Dedifferentiated amniotic fluid mesenchymal stem cell (primary cell): ENCODE results near the gene ABLIM2.

Source experiments
- DNase-seq: peaks from one replicate; pipeline ENCODE4 v3.0.0-alpha.2; 2016; ENCODE audit errors: extremely low spot score

ABLIM2 gene

DNA sequence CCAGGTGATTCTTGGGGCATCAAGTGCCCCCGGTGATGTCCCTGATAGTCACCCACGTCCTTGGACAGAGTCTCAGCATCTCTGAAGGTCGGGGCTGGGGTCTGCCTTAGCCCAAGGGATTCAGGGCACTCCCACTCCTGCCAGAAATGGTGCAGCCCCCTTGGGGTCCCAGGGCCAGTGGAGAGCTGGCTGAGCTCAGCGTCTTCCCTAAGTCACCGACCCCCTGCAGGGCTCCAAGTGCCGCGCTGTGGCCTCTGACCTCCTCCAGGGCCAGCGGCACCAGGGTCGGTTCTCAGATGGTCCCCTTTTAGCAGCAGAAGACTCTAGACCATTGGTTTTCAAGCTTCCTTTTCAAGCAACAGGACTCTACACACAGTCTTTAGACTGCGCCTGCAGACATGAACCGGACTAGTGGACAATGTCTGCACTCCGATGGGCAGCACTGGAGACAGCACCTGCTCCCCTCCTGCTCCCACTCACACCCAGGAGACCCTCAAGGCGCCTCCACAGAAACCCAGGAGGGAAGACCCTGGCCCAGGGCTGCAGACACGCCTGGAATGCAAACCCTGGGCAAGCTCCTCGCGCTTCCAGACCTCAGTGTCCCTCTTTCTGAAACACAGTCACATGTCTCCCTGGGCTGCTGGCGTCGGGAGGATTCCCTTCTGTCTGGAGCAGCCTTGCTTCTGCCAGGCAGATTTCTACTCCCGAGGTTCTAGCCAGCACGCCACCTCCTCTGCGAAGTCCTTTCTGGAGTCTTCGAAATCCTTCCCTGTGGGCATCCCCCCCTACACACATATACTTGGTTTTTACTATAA lies 53.9 kb downstream of the ABLIM2 start:
- no peak for DNase-seq

DNA sequence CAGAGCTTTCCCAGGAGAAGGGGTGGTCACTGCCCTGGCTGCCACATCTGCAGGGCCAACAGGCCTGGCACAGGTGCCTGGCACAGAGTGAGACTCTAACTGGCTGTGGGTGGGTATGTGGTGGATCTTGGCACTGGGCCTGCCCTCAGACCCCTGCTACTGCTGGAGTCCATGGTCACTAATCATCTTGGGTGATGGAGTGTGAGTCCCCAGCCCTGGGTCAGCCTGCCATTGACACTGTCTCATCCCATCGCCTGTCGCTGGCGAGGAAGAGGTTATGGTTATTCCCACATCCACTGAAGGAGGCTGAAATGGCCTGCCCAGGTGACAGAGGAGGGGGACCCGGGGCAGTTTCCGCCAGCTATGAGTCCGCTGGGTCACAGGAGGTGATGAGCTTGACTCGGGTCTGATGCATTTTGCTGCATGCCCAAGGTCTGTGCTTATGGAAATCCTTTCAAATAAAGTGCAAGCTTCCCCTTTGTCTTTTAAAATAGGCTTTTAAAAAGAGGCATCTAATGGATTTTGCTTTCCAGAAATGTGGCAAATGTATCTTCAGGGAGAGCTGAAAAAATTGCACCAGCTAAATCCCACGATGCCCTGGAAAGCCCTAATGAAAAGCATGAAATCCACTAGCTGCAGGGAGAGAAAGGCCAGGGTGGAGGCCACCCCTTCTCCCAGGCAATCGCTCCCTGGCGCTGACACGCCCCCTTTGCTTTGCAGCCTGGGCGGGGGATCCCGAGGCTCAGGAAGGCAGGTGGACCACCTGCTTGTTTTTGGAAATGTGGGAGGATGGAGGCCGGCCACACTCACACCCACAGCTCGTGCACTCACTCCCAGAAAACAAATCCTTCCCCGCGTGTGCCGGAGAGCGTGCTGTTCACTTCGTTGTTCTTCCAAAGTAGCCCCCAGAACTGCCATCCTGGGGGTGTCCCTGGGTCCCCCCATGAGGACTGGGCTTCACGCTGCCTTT lies 54.9 kb downstream of the ABLIM2 start:
- DNase-seq = no peak

DNA sequence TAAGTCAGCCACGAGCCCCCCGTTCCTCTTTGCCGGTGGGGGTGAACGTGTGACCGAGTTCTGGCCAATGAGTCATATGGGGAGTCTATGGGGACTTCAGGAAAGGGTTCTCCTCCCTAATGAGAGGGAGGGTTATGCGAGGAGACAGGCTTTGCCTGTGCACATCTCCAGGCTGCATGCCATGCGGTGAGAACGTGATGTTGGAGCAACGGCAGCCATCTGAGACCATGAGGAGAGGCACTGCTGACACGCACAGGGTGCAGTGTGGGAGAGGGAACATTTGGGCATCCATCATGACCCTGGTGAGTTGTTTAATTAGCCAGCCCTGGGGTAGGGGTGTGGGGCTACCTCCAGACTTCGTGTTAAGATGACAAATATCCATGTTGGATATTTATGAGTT lies 55.8 kb downstream of the ABLIM2 start:
- DNase-seq = no peak

DNA sequence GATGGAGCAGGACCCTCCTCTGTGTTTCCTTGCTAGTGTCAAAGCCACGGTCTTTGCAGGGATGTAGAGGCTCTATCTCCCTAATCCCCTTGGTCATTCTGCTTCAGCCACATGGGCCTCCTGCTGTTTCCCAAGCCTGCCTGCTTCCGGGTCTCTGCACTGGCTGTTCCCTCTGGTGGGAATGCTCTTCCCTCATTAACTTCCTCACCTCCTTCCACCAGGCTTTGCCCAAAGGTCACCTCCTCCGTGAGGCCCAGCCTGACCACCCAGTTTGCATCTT lies 56.6 kb downstream of the ABLIM2 start:
- DNase-seq = no peak

DNA sequence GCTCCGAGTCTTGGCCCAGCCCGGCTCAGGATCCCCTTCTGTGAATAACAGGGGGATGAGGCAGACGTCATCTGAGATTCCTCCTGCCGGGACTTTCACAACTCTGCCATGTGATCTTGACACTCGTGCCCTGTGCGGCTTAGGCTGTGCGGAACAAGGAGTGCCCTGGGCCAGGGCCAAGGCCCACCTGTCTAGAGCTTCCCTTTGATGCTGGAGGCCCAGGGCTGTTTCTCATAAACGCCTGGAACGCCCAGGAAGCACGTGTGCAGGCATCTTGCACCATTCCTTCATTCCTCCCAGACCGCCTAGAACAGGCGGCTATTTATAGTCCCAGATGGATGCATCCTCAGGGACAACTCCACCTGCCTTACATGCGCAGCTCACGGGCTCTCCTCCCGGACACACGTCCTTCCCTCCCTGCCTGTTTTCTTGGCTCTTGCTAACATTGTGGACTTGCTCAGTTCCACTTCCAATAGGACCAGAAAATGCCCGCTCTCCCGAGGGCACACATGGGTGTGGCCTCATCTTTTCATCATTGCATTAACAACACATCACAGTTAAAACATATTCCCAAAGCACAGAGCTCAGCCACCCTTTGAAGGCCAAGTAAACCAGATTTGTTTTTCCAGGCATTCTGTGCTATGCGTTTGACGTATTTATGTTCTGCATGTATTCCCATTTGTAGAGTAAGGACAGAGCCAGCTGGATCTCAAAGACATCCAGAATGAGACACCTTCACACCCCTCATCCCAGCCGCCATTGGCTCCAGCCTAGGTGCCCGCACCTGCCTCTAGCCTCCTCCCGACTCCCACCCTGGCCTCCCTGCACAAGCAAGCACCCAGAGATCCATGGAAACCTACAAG lies 57.2 kb downstream of the ABLIM2 start:
- no peak for DNase-seq

DNA sequence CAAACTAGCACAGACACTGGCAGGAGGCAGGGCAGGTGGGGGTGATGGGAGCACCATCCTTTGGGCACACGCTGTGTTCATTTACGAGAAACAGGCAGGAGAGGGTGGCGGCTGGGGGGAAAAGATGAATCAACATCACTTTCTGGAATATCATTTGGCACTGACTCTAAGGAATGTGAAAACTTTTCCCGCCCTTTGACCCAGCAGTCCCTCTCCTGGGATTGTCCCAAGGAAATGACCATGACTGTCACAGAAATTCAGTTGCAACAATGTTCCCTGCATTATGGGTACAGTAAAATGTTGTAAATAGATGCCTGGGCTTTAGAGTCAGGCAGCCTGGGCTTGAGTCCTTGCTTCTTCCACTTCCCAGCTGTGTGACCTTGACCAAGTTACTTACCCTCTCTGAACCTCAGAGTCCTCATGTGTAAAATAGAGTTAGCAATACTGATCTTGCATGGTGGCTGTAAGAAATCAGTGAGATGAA lies 58.6 kb downstream of the ABLIM2 start:
- DNase-seq = no peak

DNA sequence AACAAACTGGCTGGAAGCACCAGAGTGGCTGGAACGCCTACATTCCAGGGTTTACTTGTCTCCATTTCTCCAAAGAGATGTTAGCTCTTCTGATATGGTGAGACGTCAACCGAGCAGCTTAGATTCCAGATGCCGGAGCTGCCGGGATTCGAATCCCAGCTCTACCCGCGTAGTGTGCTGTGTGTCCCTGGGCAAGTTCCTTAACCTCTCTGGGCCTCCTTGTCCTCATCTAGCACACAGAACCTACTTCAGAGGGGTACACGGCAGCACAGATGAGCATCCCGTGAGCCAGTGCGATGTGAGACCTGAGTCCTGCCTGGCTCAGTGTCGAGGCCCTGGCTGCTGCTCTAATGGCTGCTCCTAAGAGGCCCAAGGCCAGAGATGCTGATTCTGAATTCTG lies 60.1 kb downstream of the ABLIM2 start:
- DNase-seq = no peak

DNA sequence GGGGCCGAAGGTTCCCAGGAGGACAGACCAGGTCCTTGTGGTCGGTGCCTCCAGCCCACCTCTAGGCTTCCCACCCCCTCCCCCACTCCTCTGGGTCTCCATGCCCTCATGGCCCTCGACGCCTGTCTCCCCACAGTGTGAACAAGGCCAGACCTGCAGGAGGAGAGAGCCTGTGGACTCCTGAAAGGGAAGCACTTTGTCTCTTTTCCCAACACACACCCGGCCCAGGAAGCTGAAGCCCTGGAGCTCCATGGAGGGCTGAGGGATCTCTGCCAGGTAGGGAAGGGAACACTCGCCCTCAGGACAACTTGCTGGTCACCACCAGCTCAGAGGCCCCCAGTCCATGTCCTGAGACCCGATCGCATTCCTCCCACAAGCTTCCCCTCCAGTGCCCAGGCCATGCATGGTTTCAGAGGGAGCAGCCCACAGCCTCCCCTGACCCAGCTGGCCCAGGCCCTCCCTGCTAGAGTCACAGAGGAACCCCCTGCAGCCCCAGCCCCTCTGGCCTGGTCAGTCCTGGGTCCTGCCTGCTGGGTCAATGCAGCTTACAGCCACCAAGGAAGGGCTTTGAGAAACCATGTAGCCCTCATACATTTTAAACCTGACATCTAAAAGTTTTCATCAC lies 60.8 kb downstream of the ABLIM2 start:
- no peak for DNase-seq

DNA sequence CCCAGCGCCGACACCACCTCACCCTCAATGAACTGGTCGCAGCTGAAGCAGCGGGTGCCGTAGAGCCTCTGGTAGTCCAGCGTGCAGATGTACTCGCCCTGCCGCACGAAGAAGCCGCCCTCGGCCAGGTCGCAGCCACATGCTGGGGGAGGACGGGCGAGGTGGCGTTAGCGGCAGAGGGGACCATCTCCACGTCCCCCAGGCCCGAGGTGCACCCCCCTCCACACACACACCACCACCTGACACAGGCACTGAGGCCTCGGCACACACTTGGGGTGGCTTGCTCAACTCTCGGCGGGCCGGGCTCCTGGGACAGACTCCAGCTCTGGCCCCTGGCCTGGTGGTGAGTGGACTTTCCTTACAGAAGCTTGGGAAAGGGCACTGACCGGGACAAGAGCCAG lies 61.5 kb downstream of the ABLIM2 start:
- no peak for DNase-seq

DNA sequence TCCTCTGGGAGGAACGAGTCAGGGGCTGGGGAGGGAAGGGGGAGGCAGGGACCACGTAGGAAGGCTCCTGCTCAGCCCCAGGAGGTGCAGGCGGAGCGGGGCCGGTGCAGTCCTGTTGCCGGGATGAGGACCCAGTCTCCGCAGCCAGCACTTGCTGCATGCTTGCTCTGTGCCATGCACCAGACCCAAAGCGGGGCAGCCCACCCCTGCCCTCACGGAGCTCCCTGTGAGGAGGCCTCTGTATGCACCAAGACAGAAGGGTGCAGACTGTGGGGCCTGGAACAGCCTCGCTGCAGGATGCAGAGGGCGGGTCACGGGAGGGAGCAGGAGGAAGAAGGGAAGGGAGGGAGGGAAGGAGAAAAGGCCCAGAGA lies 61.9 kb downstream of the ABLIM2 start:
- no peak for DNase-seq

DNA sequence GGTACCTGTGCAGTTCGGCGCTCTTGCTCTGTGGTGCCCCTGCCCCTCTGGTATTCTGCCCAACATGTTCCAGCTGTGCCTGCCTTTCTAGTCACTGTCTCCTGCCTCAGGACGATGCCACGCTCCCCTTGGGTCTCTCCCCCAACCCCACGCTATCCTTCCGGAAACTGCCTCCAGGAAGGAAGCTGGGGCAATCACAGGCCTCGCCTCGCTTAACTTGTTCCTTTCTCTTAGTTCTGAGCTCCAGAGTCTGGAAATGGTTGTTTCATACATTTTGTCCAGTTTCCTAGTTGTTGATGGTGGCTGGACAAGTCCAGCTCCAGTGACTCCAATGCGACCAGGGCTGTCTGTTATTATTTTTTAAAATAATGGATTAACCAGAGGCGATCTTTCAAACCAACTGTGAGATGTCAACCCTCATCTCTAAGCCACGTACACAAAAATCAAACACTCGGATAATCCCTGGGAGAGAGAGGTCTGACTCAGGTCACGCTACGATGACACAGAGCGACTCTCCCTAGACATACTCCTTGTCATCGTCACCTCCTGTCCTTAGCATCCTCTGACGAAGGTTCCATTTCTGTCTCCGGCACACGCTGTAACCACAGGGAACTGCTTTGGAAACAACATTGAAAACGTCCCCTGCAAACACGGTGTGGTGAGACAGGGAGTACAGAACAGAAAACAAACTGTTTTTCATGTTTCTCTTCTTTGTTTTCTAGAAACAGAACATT lies 62.5 kb downstream of the ABLIM2 start:
- DNase-seq = no peak

DNA sequence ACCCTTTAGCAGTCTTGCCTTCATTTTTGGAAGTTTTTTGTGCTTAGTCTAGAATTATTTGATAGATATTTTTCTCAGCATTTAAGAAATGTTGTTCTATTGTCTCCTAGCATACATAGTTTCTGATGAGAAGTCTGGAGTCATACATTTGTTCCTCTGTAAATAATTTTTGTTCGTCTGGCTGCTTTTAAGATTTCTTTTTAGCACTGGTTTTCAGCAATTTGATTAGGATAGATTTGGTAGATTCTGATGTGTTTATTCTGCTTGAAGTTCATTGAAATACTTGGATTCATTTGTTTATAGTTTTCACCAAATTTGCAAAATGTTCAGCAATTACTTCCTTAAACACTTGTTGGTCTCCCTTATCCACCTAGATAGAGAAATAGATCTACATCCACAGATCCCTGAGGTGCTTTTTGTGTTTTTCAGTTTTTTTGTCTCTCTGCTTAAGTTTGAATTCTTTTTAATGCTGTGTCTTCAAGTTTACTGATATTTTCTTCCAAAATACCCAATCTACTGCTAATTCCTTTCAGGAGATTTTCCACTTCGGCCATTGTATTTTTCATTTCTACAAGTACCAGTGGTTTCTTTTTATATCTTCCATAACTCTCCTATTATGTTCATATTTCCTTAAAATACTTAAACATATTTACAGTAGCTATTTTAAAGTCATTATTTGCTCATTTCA lies 64.9 kb downstream of the ABLIM2 start:
- no peak for DNase-seq

DNA sequence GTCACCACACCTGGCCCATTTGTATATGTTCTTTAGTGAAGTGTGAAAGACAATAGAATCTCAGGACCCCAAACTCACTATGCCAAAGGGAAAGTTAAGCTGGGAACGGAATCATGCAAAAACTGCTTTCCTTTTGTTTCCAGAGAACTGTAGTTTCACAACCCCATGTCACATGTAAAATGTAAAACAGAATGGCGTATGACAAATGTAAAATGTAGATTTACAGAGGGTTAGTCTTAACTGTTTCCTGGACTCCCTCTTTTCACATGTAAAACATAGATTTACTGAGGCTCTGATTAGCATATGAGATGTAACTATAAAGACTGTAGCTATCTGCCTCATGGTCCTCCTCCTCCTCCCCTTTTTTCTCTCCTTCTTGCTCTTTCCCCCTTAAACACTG lies 66.3 kb downstream of the ABLIM2 start:
- no peak for DNase-seq

DNA sequence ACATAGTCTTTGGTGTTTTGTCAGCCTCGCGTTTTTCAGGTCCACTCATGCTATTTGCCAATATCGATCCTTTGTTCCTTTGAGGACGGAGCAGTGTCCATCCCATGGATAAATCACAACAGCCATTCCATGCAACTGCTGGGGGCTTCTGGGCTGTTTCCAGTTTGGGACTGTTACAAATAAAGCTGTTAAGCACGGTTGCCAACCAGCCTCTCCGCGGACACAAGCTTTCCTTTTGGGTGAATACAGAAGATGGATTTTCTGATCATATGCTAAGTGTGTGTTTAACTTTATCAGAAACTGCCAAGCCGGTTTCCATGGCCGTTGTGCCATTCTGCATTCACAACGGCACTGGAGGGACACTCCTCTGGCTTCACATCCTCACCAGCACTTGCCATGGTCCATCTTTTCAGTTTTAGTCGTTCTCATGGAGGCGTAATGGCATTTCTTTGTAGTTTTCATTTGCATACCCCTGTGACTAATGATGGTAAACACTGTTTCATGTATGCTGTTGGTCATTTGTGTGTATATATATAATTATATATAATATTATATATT lies 67.8 kb downstream of the ABLIM2 start:
- DNase-seq = no peak

DNA sequence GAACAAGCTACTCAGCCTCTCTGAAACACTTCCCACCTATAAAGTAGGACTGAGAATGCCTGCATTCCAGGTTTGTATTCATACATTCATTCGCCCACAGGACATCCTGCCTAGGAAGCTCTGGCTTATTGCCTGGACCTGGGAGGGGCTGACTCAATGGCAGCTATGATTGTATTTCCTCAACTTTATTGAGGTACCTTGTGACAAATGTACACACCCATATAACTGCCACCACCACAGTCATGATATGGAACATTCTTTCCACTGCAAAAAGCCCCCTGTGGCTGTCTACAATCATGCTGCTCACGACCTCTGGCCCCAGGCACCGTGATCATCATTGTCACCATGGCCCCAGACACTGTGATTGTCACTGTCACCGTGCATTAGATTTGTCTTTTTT lies 68.3 kb downstream of the ABLIM2 start:
- DNase-seq = no peak

DNA sequence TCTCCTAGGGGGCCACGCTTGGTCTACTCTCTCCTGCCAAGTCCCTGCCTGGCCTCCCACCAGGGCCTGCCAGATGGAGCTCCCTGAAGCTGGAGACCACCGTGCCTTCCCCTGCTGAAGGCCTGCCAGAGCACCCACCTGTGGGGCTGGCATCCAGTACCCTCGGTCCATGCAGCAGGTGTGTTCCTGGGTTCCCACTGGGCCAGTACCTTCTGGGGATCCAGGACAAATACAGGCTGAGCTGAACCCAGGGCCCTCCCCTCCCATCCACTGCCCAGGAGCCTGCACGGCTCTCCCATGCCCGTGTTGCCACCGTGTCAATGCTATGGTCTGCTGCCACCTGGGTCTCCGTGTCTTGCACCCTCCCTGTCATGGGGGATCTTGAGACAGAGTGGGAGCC lies 68.8 kb downstream of the ABLIM2 start:
- no peak for DNase-seq

DNA sequence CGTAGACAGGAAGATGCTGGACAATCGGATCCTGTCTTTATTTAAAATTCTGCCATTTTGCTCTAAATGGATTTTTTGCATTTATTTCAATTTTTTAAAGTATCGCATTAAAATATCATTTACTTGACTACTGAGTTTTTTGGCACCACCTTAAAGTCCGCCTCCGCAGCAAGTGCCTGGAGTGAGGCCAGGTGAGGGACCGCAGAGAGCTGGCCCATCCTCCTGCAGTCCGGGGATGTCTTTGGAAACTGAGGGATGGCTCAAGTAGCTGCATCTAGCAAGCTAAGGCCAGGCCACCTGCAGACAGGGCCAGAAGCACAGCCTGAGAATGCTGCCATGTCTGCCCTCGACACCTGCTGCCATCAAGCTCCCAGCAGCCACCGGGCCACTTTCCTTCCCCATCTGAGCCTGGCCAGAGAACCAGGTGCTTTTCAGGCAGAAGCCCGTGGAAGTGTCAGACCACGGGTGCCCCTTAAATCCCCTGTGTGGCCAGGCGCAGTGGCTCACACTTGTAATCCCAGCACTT lies 69.6 kb downstream of the ABLIM2 start:
- no peak for DNase-seq

DNA sequence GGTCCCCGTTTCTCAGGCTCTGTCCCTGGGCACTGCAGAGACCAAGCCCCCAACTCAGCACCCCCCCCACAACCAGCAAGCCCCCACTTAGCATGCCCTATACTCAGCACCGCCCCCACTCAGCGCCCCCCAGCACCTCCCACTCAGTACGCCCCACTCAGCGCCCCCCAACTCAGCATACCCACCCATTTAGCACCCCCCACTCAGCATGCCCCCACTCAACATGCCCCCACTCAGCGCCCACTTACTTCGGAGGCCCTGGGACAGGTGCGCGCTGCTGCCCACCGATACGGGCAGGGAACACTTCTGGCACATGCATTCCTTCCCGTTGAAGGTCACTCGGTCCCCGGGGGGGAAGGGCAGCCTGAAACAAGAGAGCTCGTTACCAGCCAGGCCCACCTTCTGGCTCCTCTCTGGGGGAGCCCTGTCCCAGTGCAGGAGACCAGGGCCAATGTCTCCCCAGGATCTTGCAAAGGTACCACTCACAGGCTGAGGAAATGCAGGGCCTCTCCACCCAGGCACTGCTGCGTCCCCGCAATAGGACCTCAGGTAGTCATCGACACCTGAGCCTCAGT lies 70.6 kb downstream of the ABLIM2 start:
- no peak for DNase-seq

DNA sequence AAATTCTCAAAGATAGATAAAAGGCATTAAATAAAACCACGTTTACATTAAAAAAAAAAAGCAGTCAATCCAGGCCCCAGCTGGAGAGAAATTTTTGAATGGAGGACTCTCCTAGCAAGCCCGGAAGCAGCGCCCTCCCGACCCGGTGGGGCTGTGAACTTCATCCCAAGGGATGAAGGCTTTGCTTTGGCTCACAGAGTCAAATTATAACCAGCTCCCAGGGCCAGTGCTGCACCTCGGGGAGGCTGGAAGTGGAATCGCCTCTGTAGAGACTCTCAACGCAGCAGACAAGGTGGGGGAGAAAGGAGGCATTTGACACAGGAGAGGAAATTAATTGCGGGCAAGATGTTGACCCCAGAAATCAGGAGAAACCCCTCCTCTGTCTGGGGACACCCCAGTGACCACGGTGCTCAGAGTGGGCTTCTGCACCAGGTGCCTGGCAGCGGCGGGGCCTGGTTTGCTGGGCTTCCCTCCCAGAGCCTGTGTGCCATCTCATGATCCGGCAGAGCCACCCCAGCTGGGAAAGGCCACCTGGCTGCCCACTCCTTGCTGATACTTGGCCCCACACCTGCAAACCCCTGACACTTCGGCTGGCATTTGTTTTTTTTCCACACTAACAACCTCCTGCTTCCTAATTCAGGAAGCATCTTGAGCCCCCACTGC lies 71.7 kb downstream of the ABLIM2 start:
- DNase-seq = no peak
